Trophoblast cell (in vitro differentiated cells and primary cell): Measurements from ENCODE around the gene GARRE1.

Experiments used
- DNase-seq, 2 donors: peaks; one replicate each; pipeline ENCODE4 v3.0.0-alpha.2; 2016
- H2AFZ ChIP-seq: 2 replicates; pipeline ENCODE4 v1.6.1; 2013; ENCODE audit warnings: low read length, moderate library complexity, mild to moderate bottlenecking; ENCODE audit not compliant: insufficient read depth, poor library complexity
- H2AK5ac ChIP-seq: 2 replicates; pipeline ENCODE4 v1.6.1; 2013; ENCODE audit warnings: mild to moderate bottlenecking, low read length
- H2BK120ac ChIP-seq: 2 replicates; pipeline ENCODE4 v1.6.1; 2013; ENCODE audit warnings: low read length, mild to moderate bottlenecking, moderate library complexity; ENCODE audit not compliant: insufficient read depth, poor library complexity
- H2BK12ac ChIP-seq: 2 replicates; pipeline ENCODE4 v1.6.1; 2013; ENCODE audit warnings: mild to moderate bottlenecking, low read length, moderate library complexity
- H2BK5ac ChIP-seq: 2 replicates; pipeline ENCODE4 v1.6.1; 2013; ENCODE audit warnings: low read length, low read depth, moderate library complexity, mild to moderate bottlenecking; ENCODE audit not compliant: poor library complexity
- H3K14ac ChIP-seq: 2 replicates; pipeline ENCODE4 v1.6.1; 2013; ENCODE audit warnings: mild to moderate bottlenecking, low read length
- H3K18ac ChIP-seq: 2 replicates; pipeline ENCODE4 v1.6.1; 2013; ENCODE audit warnings: mild to moderate bottlenecking, low read length
- H3K23ac ChIP-seq: 2 replicates; pipeline ENCODE4 v1.6.1; 2013; ENCODE audit warnings: low read length
- H3K27ac ChIP-seq: 2 replicates; pipeline ENCODE4 v1.5.1; 2013; ENCODE audit warnings: low read depth, mild to moderate bottlenecking, inconsistent platforms, low read length, moderate library complexity
- H3K27me3 ChIP-seq: 2 replicates; pipeline ENCODE4 v1.6.1; 2013; ENCODE audit warnings: inconsistent platforms, mild to moderate bottlenecking, low read length, moderate library complexity; ENCODE audit not compliant: insufficient read depth
- H3K36me3 ChIP-seq, 2 experiments: 1 replicate in 1 of 2; 2 replicates in 1 of 2; pipeline ENCODE4 v1.6.1; 2013; ENCODE audit warnings: low read length in 2 of 2, mild to moderate bottlenecking in 2 of 2, moderate library complexity in 1 of 2; ENCODE audit not compliant: insufficient read depth in 2 of 2, control insufficient read depth in 1 of 2
- H3K4ac ChIP-seq: 2 replicates; pipeline ENCODE4 v1.6.1; 2013; ENCODE audit warnings: low read depth, mild to moderate bottlenecking, low read length, moderate library complexity
- H3K4me1 ChIP-seq, 2 experiments: 1 replicate in 1 of 2; 2 replicates in 1 of 2; pipeline ENCODE4 v1.6.1; 2013; ENCODE audit warnings: low read length in 2 of 2, mild to moderate bottlenecking in 2 of 2, moderate library complexity in 1 of 2; ENCODE audit not compliant: insufficient read depth in 2 of 2, control insufficient read depth in 1 of 2
- H3K4me2 ChIP-seq: 2 replicates; pipeline ENCODE4 v1.6.1; 2013; ENCODE audit warnings: inconsistent platforms, mild to moderate bottlenecking, low read length, moderate library complexity
- H3K4me3 ChIP-seq: 2 replicates; pipeline ENCODE4 v1.5.1; 2013; ENCODE audit warnings: mild to moderate bottlenecking, low read depth, low read length, inconsistent platforms
- H3K79me1 ChIP-seq: one replicate; pipeline ENCODE4 v1.6.1; 2013; ENCODE audit warnings: low read length
- H3K79me2 ChIP-seq: 2 replicates; pipeline ENCODE4 v1.6.1; 2013; ENCODE audit warnings: low read length, mild to moderate bottlenecking; ENCODE audit not compliant: control insufficient read depth, insufficient read depth, poor library complexity
- H3K9ac ChIP-seq: 2 replicates; pipeline ENCODE4 v1.6.1; 2013; ENCODE audit warnings: mild to moderate bottlenecking, low read length
- H3K9me3 ChIP-seq: 2 replicates; pipeline ENCODE4 v1.6.1; 2013; ENCODE audit warnings: low read depth, mild to moderate bottlenecking, control low read depth, inconsistent platforms, low read length; ENCODE audit not compliant: insufficient read depth
- H4K12ac ChIP-seq: 2 replicates; pipeline ENCODE4 v1.6.1; 2013; ENCODE audit warnings: low read depth, mild to moderate bottlenecking, low read length, moderate library complexity
- H4K8ac ChIP-seq: 2 replicates; pipeline ENCODE4 v1.6.1; 2013; ENCODE audit warnings: low read depth, mild to moderate bottlenecking, low read length, moderate library complexity
- H4K91ac ChIP-seq: one replicate; pipeline ENCODE4 v1.6.1; 2013; ENCODE audit warnings: low read depth, mild to moderate bottlenecking, low read length, moderate library complexity
- WGBS: extraction: QIAGEN DNeasy Blood & Tissue Kit; methylation state at CpG from one replicate; pipeline ENCODE4 v1.1.7; 2013; ENCODE audit warnings: missing lambda C conversion rate; ENCODE audit not compliant: insufficient read length, insufficient coverage; ENCODE audit errors: extremely low coverage; 5-methylcytosine and 5-hydroxymethylcytosine counted together

The GARRE1 gene

GRCh38 chr19:34269489-34269888 lies 15.1 kb downstream of the GARRE1 start:
- no peak overlapping the region for H3K4me2 ChIP-seq
- no peaks in the 10 kb centered on the region for H3K27me3 ChIP-seq
- no peak overlapping the region for H4K12ac ChIP-seq
- no peak overlapping the region for H3K9ac ChIP-seq
- no peak overlapping the region for H2BK12ac ChIP-seq
- no peak overlapping the region for H4K91ac ChIP-seq
- no peaks in the 10 kb centered on the region for H3K9me3 ChIP-seq
- H2BK120ac ChIP-seq: no peak overlapping the region
- DNase-seq: no peak
- H3K4ac ChIP-seq: peak overlapping the region; percentile 65
- peaks cover 3% of the 10 kb centered on the region for H3K79me1 ChIP-seq
- H2AFZ ChIP-seq: no peak overlapping the region
- H3K27ac ChIP-seq: peak overlapping the region; percentile 43
- H3K18ac ChIP-seq: no peak overlapping the region
- H2BK5ac ChIP-seq: no peak overlapping the region
- no peak overlapping the region for H3K14ac ChIP-seq
- H3K79me2 ChIP-seq: no peaks in the 10 kb centered on the region
- H2AK5ac ChIP-seq: no peak overlapping the region
- peaks cover 6 to 8% of the 10 kb centered on the region in 2 experiments for H3K4me1 ChIP-seq
- no peak overlapping the region for H3K4me3 ChIP-seq
- no peak overlapping the region for H3K23ac ChIP-seq
- no CpG with 5 or more reads among the region's 2 CpGs for WGBS
- peaks cover 0 to 6% of the 10 kb centered on the region in 2 experiments for H3K36me3 ChIP-seq
- peak overlapping the region; percentile 68 for H4K8ac ChIP-seq

GRCh38 chr19:34269968-34270621 lies 15.7 kb downstream of the GARRE1 start:
- no peak overlapping the region for H3K18ac ChIP-seq
- no peaks in the 10 kb centered on the region for H3K79me2 ChIP-seq
- no peak overlapping the region for H3K4me2 ChIP-seq

GRCh38 chr19:34273121-34273520 lies 18.8 kb downstream of the GARRE1 start:
- Histone ChIP-seq H2BK120ac (no peak overlapping the region), H3K4me2 (no peak overlapping the region), H2AK5ac (no peak overlapping the region), H4K8ac (no peak overlapping the region), H3K14ac (no peak overlapping the region), H3K4me1 (peaks cover 6 to 8% of the 10 kb centered on the region in 2 experiments), H3K4ac (no peak overlapping the region), H3K27me3 (no peaks in the 10 kb centered on the region), H3K9ac (no peak overlapping the region), H4K12ac (no peak overlapping the region), H3K36me3 (peaks cover 0 to 3% of the 10 kb centered on the region in 2 experiments), H3K27ac (no peak overlapping the region), H3K18ac (no peak overlapping the region), H2BK12ac (no peak overlapping the region), H2BK5ac (no peak overlapping the region), H3K9me3 (no peaks in the 10 kb centered on the region), H4K91ac (no peak overlapping the region), H3K79me1 (peaks cover 3% of the 10 kb centered on the region), H3K23ac (no peak overlapping the region), H2AFZ (no peak overlapping the region), H3K79me2 (no peaks in the 10 kb centered on the region), H3K4me3 (no peak overlapping the region)
- no peak for DNase-seq
- no CpG with 5 or more reads among the region's 4 CpGs for WGBS

More at GRCh38 chr19:34269968-34270621, 15.7 kb downstream of the GARRE1 start:
- H3K27ac ChIP-seq: peak overlapping the region; percentile 43
- peak overlapping the region; percentile 7 for H4K91ac ChIP-seq
- H3K9me3 ChIP-seq: no peaks in the 10 kb centered on the region
- no peak overlapping the region for H3K4me3 ChIP-seq
- peaks cover 3% of the 10 kb centered on the region for H3K79me1 ChIP-seq
- H3K27me3 ChIP-seq: no peaks in the 10 kb centered on the region
- peak overlapping the region; percentile 25 for H2BK5ac ChIP-seq
- H4K12ac ChIP-seq: no peak overlapping the region
- WGBS: no CpG with 5 or more reads among the region's 5 CpGs
- peak overlapping the region; percentile 31 for H3K14ac ChIP-seq
- H2AFZ ChIP-seq: peak overlapping the region; percentile 47
- H3K9ac ChIP-seq: no peak overlapping the region
- peak; percentile 94 to 95 for DNase-seq
- no peak overlapping the region for H2BK120ac ChIP-seq
- peaks cover 6 to 8% of the 10 kb centered on the region in 2 experiments for H3K4me1 ChIP-seq
- H3K4ac ChIP-seq: no peak overlapping the region
- H3K23ac ChIP-seq: no peak overlapping the region
- no peak overlapping the region for H2AK5ac ChIP-seq
- peaks cover 0 to 6% of the 10 kb centered on the region in 2 experiments for H3K36me3 ChIP-seq
- H2BK12ac ChIP-seq: no peak overlapping the region
- H4K8ac ChIP-seq: peak overlapping the region; percentile 68

GRCh38 chr19:34274284-34274826 lies 20.0 kb downstream of the GARRE1 start:
- peaks cover 0 to 3% of the 10 kb centered on the region in 2 experiments for H3K36me3 ChIP-seq
- no peak overlapping the region for H3K4ac ChIP-seq
- H4K12ac ChIP-seq: no peak overlapping the region
- DNase-seq: no peak
- no peak overlapping the region for H3K9ac ChIP-seq
- no peaks in the 10 kb centered on the region for H3K9me3 ChIP-seq
- peaks cover 6 to 8% of the 10 kb centered on the region in 2 experiments for H3K4me1 ChIP-seq
- H3K27me3 ChIP-seq: no peaks in the 10 kb centered on the region
- no peak overlapping the region for H4K8ac ChIP-seq
- no peak overlapping the region for H3K27ac ChIP-seq
- H3K4me2 ChIP-seq: no peak overlapping the region
- no peak overlapping the region for H3K18ac ChIP-seq
- H2BK120ac ChIP-seq: no peak overlapping the region
- no peak overlapping the region for H2AK5ac ChIP-seq
- H3K14ac ChIP-seq: no peak overlapping the region
- no CpG with 5 or more reads among the region's 7 CpGs for WGBS
- H2BK5ac ChIP-seq: no peak overlapping the region
- no peak overlapping the region for H4K91ac ChIP-seq
- H3K79me2 ChIP-seq: no peaks in the 10 kb centered on the region
- H2AFZ ChIP-seq: no peak overlapping the region
- H3K4me3 ChIP-seq: no peak overlapping the region
- peaks cover 3% of the 10 kb centered on the region for H3K79me1 ChIP-seq
- no peak overlapping the region for H3K23ac ChIP-seq
- H2BK12ac ChIP-seq: no peak overlapping the region
